Raji (cell line): ENCODE measurements around the gene TTC4.

Experiments used
- POLR2A ChIP-seq: IDR thresholded peaks from 2 replicates; pipeline ENCODE4 v1.6.1; 2011; ENCODE audit warnings: low read depth, low read length, control low read depth; ENCODE audit not compliant: insufficient read depth

The TTC4 gene

DNA sequence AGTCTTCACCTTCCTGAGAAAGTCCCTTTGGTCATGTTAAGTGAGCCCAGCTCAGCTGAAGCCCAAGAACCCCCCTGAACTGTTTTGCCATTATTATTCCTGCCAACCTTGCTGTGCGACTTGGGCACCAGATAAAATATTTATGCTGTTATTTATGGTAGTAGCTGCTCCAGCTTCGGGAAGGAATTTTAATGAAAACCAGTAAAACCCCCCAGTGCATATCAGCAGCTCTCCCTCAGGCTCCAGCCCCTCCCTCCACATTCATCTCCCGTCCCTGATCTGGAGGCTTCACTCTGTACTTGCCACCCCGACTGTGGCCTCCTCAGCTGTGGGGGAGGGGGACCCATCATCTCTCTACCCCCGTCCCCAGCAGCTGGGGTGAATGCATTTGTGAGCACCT, 72.8 kb downstream of the TTC4 start:
- no peak for TF ChIP-seq POLR2A

DNA sequence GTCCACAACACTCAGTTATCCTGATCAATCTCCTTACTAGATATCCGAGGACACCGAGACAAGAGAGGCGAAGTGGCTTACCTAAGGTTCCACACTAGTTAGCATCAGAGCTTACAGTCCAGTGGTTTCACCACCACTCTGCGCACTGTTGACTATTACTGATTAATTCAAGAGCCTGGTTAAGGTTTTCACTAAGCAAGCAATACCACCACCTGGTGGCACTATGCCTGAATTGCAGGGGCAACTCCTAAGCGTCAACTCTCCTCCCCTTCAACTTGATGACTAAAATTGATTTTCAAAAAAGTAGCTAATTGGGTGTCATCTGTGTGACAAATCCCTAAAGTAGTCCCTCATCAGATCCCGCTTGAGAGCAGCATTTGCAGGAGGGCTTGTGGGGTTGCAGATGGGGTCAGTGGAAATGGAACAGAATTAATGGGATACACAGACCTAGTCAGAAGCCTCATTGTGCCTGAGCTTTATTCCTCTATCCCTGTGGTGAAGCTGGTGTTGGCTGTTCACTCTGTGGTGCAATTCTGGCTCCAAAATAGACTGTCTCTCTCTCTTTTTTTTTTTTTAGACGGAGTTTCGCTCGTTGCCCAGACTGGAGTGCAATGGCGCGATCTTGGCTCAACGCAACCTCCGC, 76.3 kb downstream of the TTC4 start:
- no peak for TF ChIP-seq POLR2A
